HG03342 (cell line): ENCODE measurements around the gene CFAP74.

Experiments
- ATAC-seq: cut with Tn5 transposase; IDR thresholded peaks from one replicate; pipeline ENCODE4 v1.9.1; 2021; ENCODE audit warnings: mild to moderate bottlenecking, moderate library complexity; ENCODE audit not compliant: unreplicated experiment

The CFAP74 gene

GRCh38 chr1:2021550-2021949 is 18.0 kb upstream of the CFAP74 start:
- ATAC-seq: no peak

DNA sequence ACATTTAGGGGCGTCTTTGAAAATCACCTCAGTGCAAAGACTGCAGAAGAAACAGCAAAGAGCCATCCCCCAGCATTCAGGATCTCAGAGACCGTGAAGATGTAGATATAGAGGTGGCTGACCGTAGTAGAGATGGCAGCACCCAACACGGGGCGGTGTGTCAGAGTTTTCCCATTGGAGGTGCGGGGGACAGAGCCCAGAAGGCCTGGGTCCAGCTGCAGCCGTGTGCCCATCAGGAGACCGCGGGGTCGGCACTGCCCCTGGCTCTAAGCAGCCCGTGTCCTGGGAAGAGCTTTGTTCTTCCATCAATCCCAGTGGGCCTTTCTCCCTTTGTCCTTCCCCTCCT is 16.7 kb upstream of the CFAP74 start:
- ATAC-seq: no peak

GRCh38 chr1:2019571-2020309 is 16.2 kb upstream of the CFAP74 start:
- ATAC-seq: no peak

DNA sequence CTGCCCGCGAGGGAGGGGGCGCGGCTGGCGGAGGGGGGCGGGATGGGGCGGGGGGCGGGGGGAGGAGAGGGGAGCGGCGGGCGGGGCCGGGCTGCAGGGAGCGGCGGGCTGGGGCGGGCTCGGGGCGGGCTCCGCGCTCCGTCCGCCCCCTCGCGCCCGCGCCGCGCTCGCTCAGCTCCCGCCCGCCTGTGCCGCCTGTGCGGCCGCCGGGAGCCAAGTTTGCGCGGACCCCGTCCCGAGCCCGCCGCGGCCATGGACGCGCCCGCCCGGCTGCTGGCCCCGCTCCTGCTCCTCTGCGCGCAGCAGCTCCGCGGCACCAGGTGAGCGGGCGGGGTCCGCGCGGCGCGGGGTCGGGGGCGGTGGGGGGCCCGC is 15.6 kb upstream of the CFAP74 start, which contains the start of gene GABRD:
GABRD (plus strand) TSS at position 174 of the 372 bp plus-strand sequence; CDS start at position 253, 79 bp downstream.
- no peak for ATAC-seq

- no peak for ATAC-seq
Observed at GRCh38 chr1:2018217-2019171, 14.9 kb upstream of the CFAP74 start.

- no peak for ATAC-seq
Observed at GRCh38 chr1:2016123-2016522, 12.5 kb upstream of the CFAP74 start.

DNA sequence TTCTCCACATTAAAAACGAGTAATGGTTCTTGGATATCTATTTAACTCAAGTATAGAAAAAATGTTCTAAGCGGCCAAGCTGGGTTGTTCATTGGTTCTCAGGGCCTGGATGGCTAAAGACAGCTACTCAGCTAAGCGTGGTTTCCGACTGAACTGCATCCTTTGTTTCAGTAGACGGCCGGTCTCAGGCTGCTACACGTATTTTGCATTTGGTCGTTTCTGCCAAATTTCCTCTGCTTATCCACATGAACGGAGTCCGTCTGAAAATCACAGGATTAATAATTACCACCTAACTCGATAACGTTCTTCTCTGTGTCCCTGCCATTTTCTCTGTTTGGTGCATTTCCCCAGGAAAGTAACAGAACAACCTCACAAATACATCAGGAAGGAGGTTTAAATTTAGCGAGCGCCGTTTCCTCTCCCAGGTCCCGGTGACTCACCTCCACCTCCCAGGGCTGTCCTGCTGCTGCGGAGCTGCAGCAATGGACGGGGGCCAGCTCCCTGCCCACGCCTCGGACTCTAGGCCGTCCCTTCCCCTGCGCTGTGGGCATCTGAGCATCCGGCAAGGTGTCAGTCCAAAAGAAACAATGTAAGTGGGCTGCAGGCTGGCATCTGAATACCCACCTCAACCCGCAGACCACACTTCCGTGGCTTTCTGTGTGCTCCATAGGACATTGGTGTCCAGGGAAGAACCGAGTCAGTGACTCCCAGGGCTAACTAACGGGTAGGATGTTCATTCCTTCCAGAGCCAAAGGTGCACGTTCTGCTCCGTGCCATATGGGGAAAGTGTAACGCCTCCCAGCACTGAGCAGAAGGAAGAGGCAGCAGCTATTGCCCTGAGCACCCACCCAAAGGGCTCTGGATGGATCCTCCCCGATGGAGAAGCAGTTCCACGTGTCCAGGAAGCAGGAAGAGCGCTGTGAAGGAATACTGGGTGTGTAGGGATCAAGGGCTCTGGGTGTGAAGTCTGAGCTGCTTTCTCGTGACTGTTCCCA is 11.5 kb upstream of the CFAP74 start:
- no peak for ATAC-seq

DNA sequence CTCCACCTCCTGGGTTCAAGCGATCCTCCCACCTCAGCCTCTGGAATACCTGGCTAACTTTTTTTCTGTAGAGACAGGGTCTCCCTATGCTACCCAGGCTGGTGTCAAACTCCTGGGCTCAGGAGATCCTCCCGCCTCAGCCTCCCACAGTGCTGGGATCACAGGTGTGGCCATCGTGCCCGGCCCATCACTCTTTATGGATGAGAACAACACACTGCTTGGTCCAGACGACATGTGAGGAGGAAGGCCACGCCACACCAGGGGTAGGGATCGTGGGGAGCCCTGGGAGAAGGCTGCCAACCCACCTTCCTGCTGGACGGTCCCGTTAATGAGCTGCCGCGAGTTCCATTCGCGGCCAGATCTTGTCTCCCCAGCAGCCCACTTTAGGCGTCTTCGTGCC is 10.6 kb upstream of the CFAP74 start:
- ATAC-seq: no peak

DNA sequence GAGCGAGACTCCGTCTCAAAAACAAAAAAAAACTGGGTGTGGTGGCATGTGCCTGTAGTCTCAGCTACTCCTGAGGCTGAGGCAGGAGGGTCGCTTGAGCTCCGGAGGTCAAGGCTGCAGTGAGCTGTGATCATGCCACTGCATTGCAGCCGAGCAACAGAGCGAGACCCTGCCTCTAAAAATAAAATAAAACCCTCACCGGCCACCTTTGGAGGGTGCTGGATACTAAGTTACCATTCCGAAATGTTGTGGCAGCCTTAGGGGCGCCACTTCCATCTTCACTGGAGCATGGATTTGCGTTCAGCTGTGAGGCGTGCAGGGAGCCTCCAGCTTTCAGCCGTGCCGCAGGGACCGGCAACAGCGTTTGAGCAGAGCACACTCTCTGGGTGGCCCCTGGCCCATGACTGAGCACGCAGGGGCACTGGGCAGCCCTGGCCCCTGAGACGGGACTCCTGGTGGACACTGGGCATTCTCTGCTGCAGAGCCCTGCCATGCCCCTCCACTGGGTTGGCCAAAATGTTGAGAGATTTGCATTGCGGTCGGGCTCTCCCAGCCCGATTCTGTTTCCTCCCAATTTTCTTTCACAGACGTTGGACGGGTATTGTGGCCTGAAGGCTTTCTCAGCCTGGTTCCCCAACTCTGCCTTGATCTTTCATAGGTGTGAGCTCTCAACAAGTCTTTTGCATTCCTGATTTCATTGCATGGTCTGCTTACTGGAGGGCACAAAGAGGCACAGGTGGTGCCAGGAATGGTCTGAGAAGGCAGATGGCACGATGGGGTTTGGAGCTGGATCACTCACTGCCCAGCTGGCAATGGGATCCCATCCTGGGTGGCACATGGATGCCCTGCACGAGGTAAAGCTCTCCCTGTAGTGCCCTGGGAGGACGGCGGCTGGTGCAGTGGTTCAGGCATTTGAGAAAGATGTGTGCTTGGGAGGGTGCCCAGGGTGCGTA is 5.8 kb upstream of the CFAP74 start:
- no peak for ATAC-seq

DNA sequence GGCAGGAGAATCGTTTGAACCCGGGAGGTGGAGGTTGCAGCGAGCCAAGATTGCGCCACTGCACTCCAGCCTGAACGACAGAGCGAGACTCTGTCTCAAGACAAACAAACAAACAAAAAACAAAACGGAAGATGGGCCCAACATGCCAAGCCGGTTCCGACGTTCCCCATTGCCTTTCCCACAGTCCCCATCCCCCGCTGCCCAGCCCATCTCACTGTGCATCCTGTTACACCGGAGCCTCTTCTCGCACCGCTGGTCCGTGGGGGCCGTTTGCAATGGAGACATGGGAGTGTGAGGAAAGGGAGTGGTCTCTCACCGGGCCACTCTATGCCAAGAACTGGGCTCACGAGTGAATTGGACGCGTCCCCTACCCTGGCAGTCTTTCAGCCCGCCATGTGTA is 1.3 kb upstream of the CFAP74 start:
- ATAC-seq: no peak

DNA sequence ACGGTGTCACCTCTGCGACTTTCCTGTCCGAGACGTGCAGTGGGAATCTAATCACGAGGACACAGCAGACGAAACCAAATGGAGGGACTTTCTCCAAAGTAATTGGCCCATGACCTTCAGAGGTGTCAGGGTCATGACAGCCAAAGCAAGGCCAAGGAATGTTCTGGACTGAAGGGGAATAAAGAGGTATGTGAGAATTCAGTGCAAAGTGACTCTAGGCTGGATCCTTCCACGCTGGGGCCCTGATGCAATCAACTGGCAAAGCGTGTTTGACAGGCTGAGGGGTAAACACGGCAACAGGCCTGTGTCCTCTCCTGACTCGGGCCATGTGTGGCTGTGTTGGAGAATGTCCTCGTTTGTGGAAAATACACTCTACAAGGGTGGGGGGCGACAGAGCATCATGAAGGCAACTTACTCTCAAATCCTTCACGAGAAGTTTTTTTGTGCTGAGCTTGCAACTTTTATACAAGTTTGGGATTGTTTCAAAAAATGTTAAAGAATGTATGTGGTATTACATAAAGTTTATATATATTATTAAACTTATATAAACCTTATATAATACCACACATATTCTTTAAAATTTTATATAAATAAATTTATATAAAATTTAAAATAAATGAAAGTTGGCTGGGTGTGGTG is 1.7 kb downstream of the CFAP74 start:
- no peak for ATAC-seq

- ATAC-seq: no peak
Observed at GRCh38 chr1:2000850-2001249, 2.7 kb downstream of the CFAP74 start.

DNA sequence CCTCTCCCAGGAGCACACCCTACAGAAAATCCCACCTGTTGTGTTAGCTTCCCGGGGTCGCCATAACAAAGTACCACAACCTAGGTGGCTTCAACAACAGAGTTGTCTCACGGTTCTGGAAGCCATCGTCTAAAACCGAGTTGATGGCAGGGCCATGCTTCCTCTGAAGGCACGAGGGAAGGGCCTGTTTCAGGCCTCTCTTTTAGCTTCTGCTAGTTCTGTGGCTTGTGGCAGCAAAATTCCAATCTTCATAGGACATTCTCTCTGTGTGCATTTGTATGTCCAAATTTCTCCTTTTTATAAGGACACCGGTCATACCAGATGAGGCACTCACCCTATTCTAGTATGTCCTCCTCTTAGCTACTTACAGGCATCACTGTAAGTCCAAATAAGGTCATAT is 3.2 kb downstream of the CFAP74 start:
- ATAC-seq: no peak

DNA sequence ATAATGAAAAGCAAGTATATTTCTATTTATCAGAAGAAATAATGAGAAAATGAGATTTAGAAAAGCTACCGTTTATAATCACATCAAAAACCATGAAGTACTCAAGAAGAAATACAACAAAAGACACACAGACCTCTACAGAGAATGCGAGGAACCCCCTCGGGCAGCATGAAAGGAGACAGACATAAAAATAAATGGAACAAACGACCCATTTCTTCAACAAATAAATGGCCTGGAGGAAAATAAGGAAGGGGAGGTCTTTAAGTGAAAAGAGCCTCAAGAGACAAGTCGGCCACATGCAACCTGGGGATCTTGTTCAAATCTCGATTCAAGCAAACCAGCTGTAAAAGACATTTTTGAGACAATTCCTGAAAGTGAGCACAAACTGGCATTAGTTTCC is 6.0 kb downstream of the CFAP74 start:
- no peak for ATAC-seq

DNA sequence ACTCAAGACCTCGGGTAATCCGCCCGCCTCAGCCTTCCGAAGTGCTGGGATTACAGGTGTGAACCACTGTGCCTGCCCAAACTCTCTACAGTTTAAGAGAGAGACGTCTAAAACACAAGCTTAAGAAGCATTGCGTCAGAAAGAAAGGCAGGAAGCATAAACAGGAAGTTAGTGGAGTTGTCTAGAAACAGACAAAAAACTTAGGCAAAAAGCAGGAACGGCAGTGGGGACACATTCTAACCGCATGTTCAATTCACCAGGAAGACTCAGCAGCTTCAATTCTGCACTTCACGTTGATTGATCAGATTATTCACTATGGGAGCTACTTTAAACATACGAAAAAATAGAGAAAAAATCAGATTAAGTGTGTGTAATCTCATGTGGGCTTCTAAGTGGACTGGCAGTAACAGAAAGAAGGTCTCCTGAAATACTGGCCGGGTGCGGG is 7.4 kb downstream of the CFAP74 start:
- ATAC-seq: no peak

- no peak for ATAC-seq
Observed at GRCh38 chr1:1994536-1994935, 9.1 kb downstream of the CFAP74 start.

- no peak for ATAC-seq
Observed at GRCh38 chr1:1990222-1990621, 13.4 kb downstream of the CFAP74 start.

DNA sequence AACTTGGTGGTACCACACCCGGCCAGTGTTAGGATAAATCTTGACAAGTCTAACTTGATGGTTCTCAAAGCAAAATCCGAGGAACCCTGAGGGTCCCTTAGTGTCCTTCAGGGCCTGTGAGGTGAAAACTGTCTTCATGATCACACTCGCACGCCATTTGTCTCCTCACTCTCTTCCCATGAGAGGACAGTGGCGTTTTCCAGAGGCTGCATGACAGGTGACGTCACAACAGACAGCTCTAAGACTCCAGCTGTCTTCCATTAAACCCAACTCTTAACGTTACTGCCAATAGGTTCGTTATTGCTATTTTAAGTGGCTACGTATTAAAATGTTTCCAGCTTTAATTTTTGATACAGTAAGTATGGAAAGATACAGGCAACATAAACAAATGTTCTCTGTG is 13.8 kb downstream of the CFAP74 start:
- ATAC-seq: no peak

DNA sequence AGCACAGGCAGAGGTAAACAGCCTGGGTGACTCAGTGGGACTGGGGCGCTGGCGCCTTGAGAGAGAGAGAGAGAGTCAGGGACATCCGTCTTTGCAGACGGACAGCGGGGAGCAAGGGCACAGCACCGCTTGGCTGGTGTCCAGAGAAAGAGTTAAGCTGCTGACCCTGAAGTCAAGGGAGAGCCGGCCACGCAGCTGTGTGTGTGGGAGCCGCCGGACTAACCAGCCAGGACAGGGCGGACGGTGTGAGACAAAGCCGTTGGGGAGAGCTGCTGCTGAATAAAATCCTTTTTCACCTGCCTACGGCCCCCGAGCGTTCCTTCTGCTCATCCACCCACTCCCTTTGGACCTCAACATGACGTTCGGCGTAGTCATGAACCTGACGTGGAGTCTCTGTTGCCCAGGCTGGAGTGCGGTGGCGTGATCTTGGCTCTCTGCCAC is 14.5 kb downstream of the CFAP74 start:
- no peak for ATAC-seq
